Sigmoid colon (tissue), 4 donors: ENCODE data around the gene LRRC3.

ENCODE experiments used
- POLR2A ChIP-seq, 2 donors: fragments of 450-650 bp; IDR thresholded peaks; one replicate each; pipeline ENCODE4 v1.6.1; 2016; ENCODE audit warnings: antibody characterized with exemption in 2 of 2, mild to moderate bottlenecking in 2 of 2, moderate library complexity in 2 of 2
- POLR2AphosphoS5 ChIP-seq, 4 donors: sonication (generic); formaldehyde crosslinking; IDR thresholded peaks; one replicate each; pipeline ENCODE4 v1.6.1; 2017; ENCODE audit warnings: antibody characterized with exemption in 4 of 4
- TF ChIP-seq, protein P1 (sequence below), 4 experiments: fragments of 450-650 bp in 3 of 4; fragments of 200-600 bp in 1 of 4; IDR thresholded peaks; one replicate each; pipeline ENCODE4 v1.5.1; 2016 to 2019; ENCODE audit warnings: antibody characterized with exemption in 4 of 4, mild to moderate bottlenecking in 3 of 4, moderate library complexity in 2 of 4

DNA sequence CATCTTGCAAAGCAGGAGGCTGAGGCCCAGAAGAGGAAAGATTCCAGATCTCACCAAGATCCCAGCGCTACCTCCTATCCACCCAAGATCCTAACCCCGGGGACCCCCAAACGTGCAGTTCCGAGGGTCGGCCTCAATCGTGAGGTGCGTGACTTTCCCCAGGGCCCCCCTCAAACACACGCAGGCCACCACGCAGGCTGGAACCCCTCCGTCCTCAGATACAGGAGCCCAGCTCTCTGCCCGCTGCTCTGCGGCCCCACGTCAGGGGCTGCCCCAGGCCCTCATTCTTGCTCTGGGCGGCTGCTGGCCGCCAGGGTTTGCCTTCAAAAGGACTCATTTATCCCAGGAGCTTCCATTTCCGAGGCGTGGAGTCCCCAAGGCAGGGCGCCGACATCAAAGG lies 44.8 kb downstream of the LRRC3 start:
- TF ChIP-seq, protein P1, sequence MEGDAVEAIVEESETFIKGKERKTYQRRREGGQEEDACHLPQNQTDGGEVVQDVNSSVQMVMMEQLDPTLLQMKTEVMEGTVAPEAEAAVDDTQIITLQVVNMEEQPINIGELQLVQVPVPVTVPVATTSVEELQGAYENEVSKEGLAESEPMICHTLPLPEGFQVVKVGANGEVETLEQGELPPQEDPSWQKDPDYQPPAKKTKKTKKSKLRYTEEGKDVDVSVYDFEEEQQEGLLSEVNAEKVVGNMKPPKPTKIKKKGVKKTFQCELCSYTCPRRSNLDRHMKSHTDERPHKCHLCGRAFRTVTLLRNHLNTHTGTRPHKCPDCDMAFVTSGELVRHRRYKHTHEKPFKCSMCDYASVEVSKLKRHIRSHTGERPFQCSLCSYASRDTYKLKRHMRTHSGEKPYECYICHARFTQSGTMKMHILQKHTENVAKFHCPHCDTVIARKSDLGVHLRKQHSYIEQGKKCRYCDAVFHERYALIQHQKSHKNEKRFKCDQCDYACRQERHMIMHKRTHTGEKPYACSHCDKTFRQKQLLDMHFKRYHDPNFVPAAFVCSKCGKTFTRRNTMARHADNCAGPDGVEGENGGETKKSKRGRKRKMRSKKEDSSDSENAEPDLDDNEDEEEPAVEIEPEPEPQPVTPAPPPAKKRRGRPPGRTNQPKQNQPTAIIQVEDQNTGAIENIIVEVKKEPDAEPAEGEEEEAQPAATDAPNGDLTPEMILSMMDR (IDR thresholded peaks at IDR 0.05), result no peak
- TF ChIP-seq POLR2A (IDR thresholded peaks at IDR 0.05), result no peak
- no peak for TF ChIP-seq POLR2AphosphoS5 (IDR thresholded peaks at IDR 0.05)
